H1 (cell line): Measurements from ENCODE around the gene VDR. TPM values are rescaled to one million over a fixed set of nuclear protein-coding genes. Genes with fewer than 3 reads are reported as not detected.
A peak's percentile ranks its signal among the peaks of the same experiment; 100 is the strongest.

Experiments
- CTCF ChIA-PET: fragments of 300-600 bp; sonication (Branson Sonifier 250); formaldehyde crosslinking; loops from one replicate; lab custom pipeline; 2021; ENCODE audit not compliant: partially characterized antibody; lab: Charles Lee
- POLR2A ChIA-PET: fragments of 300-600 bp; sonication (Branson Sonifier 250); formaldehyde crosslinking; loops from one replicate; lab custom pipeline; 2021; ENCODE audit warnings: inconsistent platforms; ENCODE audit not compliant: partially characterized antibody; lab: Charles Lee
- DNase-seq, 2 experiments: peaks; one replicate each; pipeline versions ENCODE4 v3.0.0 to v3.0.0-alpha.2; 2010 to 2022; ENCODE audit warnings: low spot score in 2 of 2, low read depth in 1 of 2, mixed read lengths in 1 of 2
- FAIRE-seq: peaks from 2 replicates; lab custom pipeline; 2011; peaks lifted over from hg19 to GRCh38; lab: Jason Lieb, UNC
- H2AFZ ChIP-seq: 2 replicates; pipeline ENCODE4 v1.8.1; 2012; ENCODE audit warnings: low read length, inconsistent platforms
- H2AK5ac ChIP-seq: 2 replicates; pipeline ENCODE4 v1.6.1; 2013; ENCODE audit warnings: low read depth, low read length
- H2BK120ac ChIP-seq: replicated peaks from 2 replicates; pipeline ENCODE3; 2013; ENCODE audit warnings: low read depth, low read length, inconsistent platforms
- H2BK12ac ChIP-seq: 2 replicates; pipeline ENCODE4 v1.6.1; 2013; ENCODE audit warnings: low read depth, low read length
- H2BK15ac ChIP-seq: 2 replicates; pipeline ENCODE4 v1.6.1; 2013; ENCODE audit warnings: low read length
- H2BK20ac ChIP-seq: 2 replicates; pipeline ENCODE4 v1.6.1; 2013; ENCODE audit warnings: low read length
- H2BK5ac ChIP-seq: 2 replicates; pipeline ENCODE4 v1.6.1; 2013; ENCODE audit warnings: low read depth, low read length
- H3K14ac ChIP-seq: 2 replicates; pipeline ENCODE4 v1.6.1; 2013; ENCODE audit warnings: inconsistent platforms; ENCODE audit not compliant: insufficient read length
- H3K18ac ChIP-seq: 2 replicates; pipeline ENCODE4 v1.6.1; 2013; ENCODE audit warnings: low read length; ENCODE audit errors: extremely low read depth
- H3K23ac ChIP-seq: 2 replicates; pipeline ENCODE4 v1.6.1; 2013; ENCODE audit warnings: inconsistent platforms; ENCODE audit not compliant: insufficient read length
- H3K23me2 ChIP-seq: 2 replicates; pipeline ENCODE4 v1.6.1; 2013; ENCODE audit warnings: low read depth, low read length
- H3K27ac ChIP-seq: 2 replicates; pipeline ENCODE4 v1.6.1; 2011; ENCODE audit warnings: low read depth, low read length, inconsistent platforms
- H3K27me3 ChIP-seq, 4 experiments: replicated peaks in 1 of 4; 1 replicate in 1 of 4; 2 replicates in 3 of 4; pipeline versions ENCODE4 v1.6.1 to v1.8.1; 2011 to 2013; ENCODE audit warnings: low read length in 3 of 4, mild to moderate bottlenecking in 3 of 4, inconsistent platforms in 2 of 4, mixed read lengths in 2 of 4, moderate library complexity in 1 of 4; ENCODE audit not compliant: control insufficient read depth in 3 of 4, insufficient read depth in 3 of 4; ENCODE audit errors: extremely low read depth in 1 of 4
- H3K36me3 ChIP-seq, 4 experiments: 2 replicates each; pipeline versions ENCODE4 v1.6.1 to v1.8.1; 2011 to 2013; ENCODE audit warnings: mild to moderate bottlenecking in 4 of 4, low read length in 3 of 4, moderate library complexity in 2 of 4, control low read depth in 1 of 4, inconsistent platforms in 1 of 4; ENCODE audit not compliant: insufficient read depth in 4 of 4, control insufficient read depth in 2 of 4
- H3K4ac ChIP-seq: replicated peaks from 2 replicates; pipeline ENCODE3; 2013; ENCODE audit warnings: low read length, low read depth, mixed read lengths, inconsistent platforms; ENCODE audit not compliant: insufficient read length
- H3K4me1 ChIP-seq, 4 experiments: replicated peaks in 1 of 4; 1 replicate in 1 of 4; 2 replicates in 3 of 4; pipeline versions ENCODE4 v1.6.1 to v1.8.1; 2011 to 2013; ENCODE audit warnings: low read length in 3 of 4, inconsistent platforms in 2 of 4, mixed read lengths in 1 of 4; ENCODE audit not compliant: insufficient read depth in 4 of 4, control insufficient read depth in 3 of 4
- H3K4me2 ChIP-seq, 2 experiments: 2 replicates each; pipeline versions ENCODE4 v1.6.1 to v1.8.1; 2011 to 2013; ENCODE audit warnings: low read depth in 2 of 2, low read length in 2 of 2, control low read depth in 1 of 2, inconsistent platforms in 1 of 2, mild to moderate bottlenecking in 1 of 2; ENCODE audit not compliant: insufficient read depth in 1 of 2
- H3K4me3 ChIP-seq, 4 experiments: fragments of 200-600, 300-600 bp in 1 of 4; sonication (generic), shearing (Covaris generic), sonication (Bioruptor Twin) in 1 of 4; 2 replicates each; pipeline versions ENCODE4 v1.5.1 to v1.8.1; 2011 to 2016; ENCODE audit warnings: low read length in 4 of 4, low read depth in 3 of 4, control low read depth in 2 of 4, inconsistent platforms in 2 of 4, mild to moderate bottlenecking in 2 of 4, mixed read lengths in 1 of 4, moderate library complexity in 1 of 4; ENCODE audit not compliant: insufficient read depth in 2 of 4; ENCODE audit errors: extremely low read depth in 1 of 4
- H3K56ac ChIP-seq: replicated peaks from 2 replicates; pipeline ENCODE3; 2013; ENCODE audit warnings: low read depth, mild to moderate bottlenecking, mixed read lengths, low read length, inconsistent platforms; ENCODE audit not compliant: insufficient read length
- H3K79me1 ChIP-seq: 2 replicates; pipeline ENCODE4 v1.6.1; 2013; ENCODE audit warnings: low read depth, low read length, control low read depth
- H3K79me2 ChIP-seq, 2 experiments: 2 replicates each; pipeline versions ENCODE4 v1.6.1 to v1.8.1; 2012 to 2013; ENCODE audit warnings: low read length in 2 of 2, mild to moderate bottlenecking in 2 of 2, inconsistent platforms in 1 of 2; ENCODE audit not compliant: insufficient read depth in 2 of 2, control insufficient read depth in 1 of 2
- H3K9ac ChIP-seq, 4 experiments: replicated peaks in 1 of 4; 1 replicate in 1 of 4; 2 replicates in 3 of 4; pipeline versions ENCODE4 v1.6.1 to v1.8.1; 2011 to 2013; ENCODE audit warnings: low read depth in 3 of 4, low read length in 3 of 4, control low read depth in 2 of 4, mild to moderate bottlenecking in 2 of 4, moderate library complexity in 2 of 4, inconsistent platforms in 1 of 4; ENCODE audit errors: extremely low read depth in 1 of 4
- H3K9me3 ChIP-seq, 2 experiments: 2 replicates each; pipeline versions ENCODE4 v1.6.1 to v1.8.1; 2012 to 2013; ENCODE audit warnings: mild to moderate bottlenecking in 2 of 2, moderate library complexity in 2 of 2, control low read depth in 1 of 2, inconsistent platforms in 1 of 2, low read depth in 1 of 2, low read length in 1 of 2, mixed read lengths in 1 of 2; ENCODE audit not compliant: insufficient read depth in 2 of 2
- H4K20me1 ChIP-seq, 2 experiments: replicated peaks in 1 of 2; 2 replicates each; pipeline versions ENCODE3 to v1.8.1; 2011 to 2013; ENCODE audit warnings: inconsistent platforms in 2 of 2, low read length in 2 of 2, mild to moderate bottlenecking in 1 of 2; ENCODE audit not compliant: insufficient read depth in 2 of 2, control insufficient read depth in 1 of 2
- H4K5ac ChIP-seq: 2 replicates; pipeline ENCODE4 v1.6.1; 2013; ENCODE audit warnings: low read length, low read depth, mixed read lengths, inconsistent platforms; ENCODE audit not compliant: insufficient read length
- H4K8ac ChIP-seq: 2 replicates; pipeline ENCODE4 v1.8.0; 2013; ENCODE audit warnings: mild to moderate bottlenecking, moderate library complexity, low read length, inconsistent platforms; ENCODE audit not compliant: insufficient read depth; ENCODE audit errors: extremely low read depth
- H4K91ac ChIP-seq: replicated peaks from 2 replicates; pipeline ENCODE3; 2013; ENCODE audit warnings: low read length, mixed read lengths, inconsistent platforms; ENCODE audit not compliant: insufficient read length
- ASH2L ChIP-seq: fragments of 200-600, 300-600 bp; sonication (generic); IDR thresholded peaks from one replicate; pipeline ENCODE4 v1.7.1; 2017; ENCODE audit warnings: low read length
- BACH1 ChIP-seq: IDR thresholded peaks from 2 replicates; pipeline ENCODE4 v1.6.1; 2012; ENCODE audit warnings: low read length, improper control_type of control experiment
- BCL11A ChIP-seq, 2 experiments: IDR thresholded peaks; one replicate each; pipeline ENCODE4 v1.6.1; 2011; ENCODE audit warnings: low read depth in 2 of 2, low read length in 2 of 2, mild to moderate bottlenecking in 2 of 2
- EGR1 ChIP-seq: IDR thresholded peaks from 2 replicates; pipeline ENCODE4 v1.6.1; 2011; ENCODE audit warnings: low read depth, low read length, borderline replicate concordance
- GABPA ChIP-seq: IDR thresholded peaks from 2 replicates; pipeline ENCODE4 v1.6.1; 2011; ENCODE audit warnings: mild to moderate bottlenecking, low read length, moderate library complexity, borderline replicate concordance; ENCODE audit not compliant: insufficient read depth
- SAP30 ChIP-seq: fragments of 300-600 bp; sonication (generic); IDR thresholded peaks from 2 replicates; pipeline ENCODE4 v1.7.1; 2012; ENCODE audit warnings: low read length, moderate library complexity, mild to moderate bottlenecking, inconsistent platforms; ENCODE audit not compliant: insufficient read depth, insufficient replicate concordance
- SIN3A ChIP-seq, 2 experiments: IDR thresholded peaks in 1 of 2; conservative IDR thresholded peaks in 1 of 2; 2 replicates each; pipeline ENCODE4 v1.6.1; 2011 to 2012; ENCODE audit warnings: low read length in 2 of 2, improper control_type of control experiment in 1 of 2, low read depth in 1 of 2, mild to moderate bottlenecking in 1 of 2
- SP1 ChIP-seq: IDR thresholded peaks from 2 replicates; pipeline ENCODE4 v1.6.1; 2011; ENCODE audit warnings: low read depth, low read length
- SP2 ChIP-seq: IDR thresholded peaks from 2 replicates; pipeline ENCODE4 v1.6.1; 2012; ENCODE audit warnings: mild to moderate bottlenecking, low read length, inconsistent platforms
- SRF ChIP-seq: IDR thresholded peaks from 2 replicates; pipeline ENCODE4 v1.6.1; 2011; ENCODE audit warnings: mild to moderate bottlenecking, low read depth, low read length, moderate library complexity
- SUZ12 ChIP-seq: fragments of 200-600 bp; sonication (generic); IDR thresholded peaks from 2 replicates; pipeline ENCODE4 v1.6.1; 2012; ENCODE audit warnings: mild to moderate bottlenecking, inconsistent platforms, low read length, moderate library complexity, mixed read lengths
- TBP ChIP-seq: IDR thresholded peaks from 2 replicates; pipeline ENCODE4 v1.6.1; 2011; ENCODE audit warnings: low read depth, low read length, improper control_type of control experiment
- TEAD4 ChIP-seq: IDR thresholded peaks from 2 replicates; pipeline ENCODE4 v1.6.1; 2012; ENCODE audit warnings: low read depth, low read length, inconsistent platforms, mixed read lengths
- YY1 ChIP-seq: IDR thresholded peaks from 2 replicates; pipeline ENCODE4 v1.6.1; 2011; ENCODE audit warnings: low read depth, mild to moderate bottlenecking, low read length
- WGBS, 2 experiments: shearing (Covaris generic) in 1 of 2; methylation state at CpG; one replicate each; pipeline versions ENCODE4 v1.1.6 to v1.1.7; 2013 to 2015; ENCODE audit warnings: low lambda C conversion rate in 2 of 2, mixed read lengths in 2 of 2, inconsistent platforms in 1 of 2, low coverage in 1 of 2, missing lambda C conversion rate in 1 of 2; ENCODE audit not compliant: insufficient replicate concordance in 2 of 2, insufficient coverage in 1 of 2, insufficient read length in 1 of 2; ENCODE audit errors: extremely low coverage in 1 of 2, missing lambda C conversion rate in 1 of 2; 5-methylcytosine and 5-hydroxymethylcytosine counted together
- polyA plus RNA-seq, 7 experiments: library from polyadenylated mRNA; depleted of rRNA in 3 of 7; stranded (reverse) in 5 of 7; unstranded in 2 of 7; fragments of >200 nt in 5 of 7; fragments of 200-250 nt in 2 of 7; gene quantifications; 1 replicate in 5 of 7; 2 replicates in 1 of 7; 4 replicates in 1 of 7; pipeline versions ENCODE4 v1.2.1 to v1.2.3, GENCODE V29; 2011 to 2013; ENCODE audit warnings: missing spikeins in 2 of 7, mixed read lengths in 2 of 7
- total RNA-seq: library from RNA; stranded (reverse); fragmentation: NEBNext Ultra II Directional; extraction: Animal tissue kit (Norgen Biotek cat#: 25700); gene quantifications from 2 replicates; pipeline ENCODE4 v1.2.1, GENCODE V29; 2021

The VDR gene
- total and polyA plus RNA-seq, 2 of the 8 experiments (the other 6 are each of a cell fraction or from before 2014, with no cell fraction given) = 0.44 to 0.65 TPM

- Histone ChIP-seq H3K36me3 (no peaks in the 10 kb centered on the region), H3K4ac (no peak overlapping the region), H2BK120ac (no peak overlapping the region), H4K20me1 (peaks cover 2 to 6% of the 10 kb centered on the region in 2 experiments), H3K79me2 (peaks cover 0 to 21% of the 10 kb centered on the region in 2 experiments; a peak in 2 of 4 replicates), H3K9me3 (no peaks in the 10 kb centered on the region), H4K8ac (no peak overlapping the region; the same call in 1 of the 2 replicates), H3K27ac (no peak overlapping the region), H2BK20ac (no peak overlapping the region; the same call in 1 of the 2 replicates), H3K23me2 (peaks cover 9% of the 10 kb centered on the region), H3K4me1 (peaks cover 0 to 32% (median 24%) of the 10 kb centered on the region in 4 experiments; a peak in 6 of 7 replicates), H2BK15ac (no peak overlapping the region; the same call in 1 of the 2 replicates), H3K23ac (no peak overlapping the region), H2AFZ (no peak overlapping the region), H2AK5ac (no peak overlapping the region), H3K4me3 (no peak overlapping the region), H3K56ac (no peak overlapping the region), H2BK12ac (no peak overlapping the region), H4K91ac (no peak overlapping the region), H3K4me2 (no peak overlapping the region), H2BK5ac (no peak overlapping the region), H3K9ac (no peak overlapping the region), H3K18ac (peak overlapping the region; percentile 7; the same call in 1 of the 2 replicates), H3K79me1 (peaks cover 4% of the 10 kb centered on the region), H4K5ac (no peak overlapping the region), H3K27me3 (no peaks in the 10 kb centered on the region; a peak in 2 of 7 replicates), H3K14ac (no peak overlapping the region)
- ChIA-PET POLR2A (interaction anchor here (1.7 to 29.3 kb wide), 4 partner anchors 11 to 41 kb away, joined by 6 to 480 read pairs (median 14); no protein-coding TSS in a partner anchor), CTCF (interaction anchor here (1.3 to 58.8 kb wide), 7 partner anchors 9 to 79 kb away, joined by 4 to 2001 read pairs (median 18); no protein-coding TSS in a partner anchor)
- 50% methylated on average over 2 of the region's 2 CpGs; no CpG with 5 or more reads in 1 of the 2 experiments for WGBS, 2 experiments
- FAIRE-seq (no peak), DNase-seq (no peak)
- no peak for TF ChIP-seq SIN3A (conservative IDR thresholded peaks at IDR 0.05 in 1 of 2, IDR thresholded peaks at IDR 0.05 in 1 of 2; ENCODE audit: low read depth in 1 of 2, low read length in 2 of 2)
- TF ChIP-seq TEAD4 = no peak
- no peak for TF ChIP-seq GABPA
- no peak for TF ChIP-seq SRF
- no peak for TF ChIP-seq SUZ12
- TF ChIP-seq SP2 = no peak
- no peak for TF ChIP-seq ASH2L
- TF ChIP-seq SAP30 = no peak
- no peak for TF ChIP-seq BCL11A (IDR thresholded peaks at IDR 0.05; ENCODE audit: low read depth in 2 of 2, low read length in 2 of 2)
- no peak for TF ChIP-seq YY1
- no peak for TF ChIP-seq BACH1
- TF ChIP-seq SP1 = no peak
- no peak for TF ChIP-seq TBP
- no peak for TF ChIP-seq EGR1
These were observed 82.4 kb downstream of the VDR start for GRCh38 chr12:47822401-47822800.
